Adrenal gland (tissue), 12 donors: ENCODE results near the gene PDE2A. TPM values are rescaled to one million over a fixed set of nuclear protein-coding genes. Genes with fewer than 3 reads are reported as not detected.
A peak's percentile ranks its signal among the peaks of the same experiment; 100 is the strongest.

Experiments used
- DNase-seq, 7 donors: peaks; one replicate each; pipeline ENCODE4 v3.0.0-alpha.2; 2019 to 2020
- H3K27ac ChIP-seq, 5 donors: fragments of 200-600 bp; sonication (generic) in 4 of 5; 1 replicate in 3 of 5; 2 replicates in 2 of 5; pipeline versions ENCODE4 v1.5.1 to v1.8.0; 2016 to 2020; ENCODE audit warnings: mild to moderate bottlenecking in 1 of 5
- H3K27me3 ChIP-seq: fragments of 200-600 bp; 2 replicates; pipeline ENCODE4 v1.8.0; 2021
- H3K36me3 ChIP-seq, 2 donors: fragments of 200-600 bp; replicated peaks in 1 of 2; 1 replicate in 1 of 2; 2 replicates in 1 of 2; pipeline versions ENCODE4 v1.5.1 to v1.8.0; 2018 to 2022
- H3K4me1 ChIP-seq, 2 donors: fragments of 200-600 bp; replicated peaks in 1 of 2; 1 replicate in 1 of 2; 2 replicates in 1 of 2; pipeline versions ENCODE4 v1.5.1 to v1.8.0; 2018 to 2021
- H3K4me3 ChIP-seq, 4 donors: fragments of 200-600 bp; sonication (generic) in 3 of 4; one replicate each; pipeline ENCODE4 v1.5.1; 2016 to 2018
- H3K9me3 ChIP-seq, 3 donors: fragments of 200-600 bp; sonication (generic) in 1 of 3; replicated peaks in 1 of 3; 1 replicate in 2 of 3; 2 replicates in 1 of 3; pipeline versions ENCODE4 v1.5.1 to v1.8.0; 2016 to 2021
- CTCF ChIP-seq, 6 experiments: fragments of 450-650 bp in 4 of 6; fragments of 200-600 bp in 2 of 6; sonication (generic) in 1 of 6; IDR thresholded peaks; 1 replicate in 5 of 6; 2 replicates in 1 of 6; pipeline versions ENCODE4 v1.5.1 to v1.8.0; 2016 to 2021; ENCODE audit warnings: antibody characterized with exemption in 6 of 6, mild to moderate bottlenecking in 2 of 6, moderate library complexity in 1 of 6
- POLR2A ChIP-seq, 2 donors: fragments of 450-650 bp; IDR thresholded peaks; one replicate each; pipeline ENCODE4 v1.6.1; 2017; ENCODE audit warnings: antibody characterized with exemption in 2 of 2, mild to moderate bottlenecking in 2 of 2, moderate library complexity in 1 of 2
- WGBS, 4 donors: extraction: QIAGEN DNeasy Blood & Tissue Kit in 2 of 4; methylation state at CpG; one replicate each; pipeline versions ENCODE4 v1.1.5 to v1.1.7; 2013 to 2017; 5-methylcytosine and 5-hydroxymethylcytosine counted together
- intact Hi-C, 2 donors: fragments of 100-400 bp; cut with DNase I; formaldehyde crosslinking; loops; one replicate each; pipeline versions ENCODE4 v1.14.1 to v1.15.0; 2022 to 2023
- polyA plus RNA-seq, 3 donors: library from polyadenylated mRNA; stranded (reverse); fragments of 200-250 nt in 2 of 3; fragments of 350-450 nt in 1 of 3; fragmentation: Illumina TruSeq in 1 of 3; extraction: RNeasy Lipid Tissue Mini Kit (QIAGEN cat#74804) in 1 of 3; gene quantifications; one replicate each; pipeline ENCODE4 v1.2.3, GENCODE V29; 2013 to 2014
- total RNA-seq, 9 donors: library from RNA; depleted of rRNA in 4 of 9; stranded (reverse); fragments of >200 nt in 4 of 9; fragments of 120-200 nt in 1 of 9; fragmentation: NEBNext Ultra II Directional in 1 of 9; extraction: Animal tissue kit (Norgen Biotek cat#: 25700) in 1 of 9; gene quantifications; one replicate each; pipeline versions ENCODE4 v1.1.0 to v1.2.4, GENCODE V29; 2013 to 2023
- donor health status: healthy with polysubstance abuse.
- donor health status: Bipolar disorder and iron deficiency.
- donor health status: DM: yes; HTN: yes; CAD: no.
- donor health status: DM: no; HTN: no; CAD: no.
- donor health status: DM: no; HTN: no; CAD: no.
- donor health status: DM: yes; HTN: yes; CAD: no.

PDE2A gene
- total and polyA plus RNA-seq, 12 donors: 11.5 to 226 (median 67.6) TPM

GRCh38 chr11:72721689-72722049 lies 47.4 kb upstream of the PDE2A start:
- no peak for TF ChIP-seq CTCF (IDR thresholded peaks at IDR 0.05)
- no peak for TF ChIP-seq POLR2A (IDR thresholded peaks at IDR 0.05)
- H3K36me3 ChIP-seq: peaks cover 0 to 11% of the 10 kb centered on the region in 2 donors
- no peaks in the 10 kb centered on the region for H3K27me3 ChIP-seq
- peak in 3 of 7 donors; percentile 49 to 61 (median 53) for DNase-seq
- intact Hi-C loops: loop anchor here in 1 of 2 donors (10.0 kb wide), 1 partner anchor 93 kb away; the partner anchor contains the start of gene ATG16L2
- peak overlapping the region in 3 of 4 donors; percentile 38 to 67 (median 41) for H3K4me3 ChIP-seq
- H3K27ac ChIP-seq: peak overlapping the region; percentile 34 to 90 (median 77)
- H3K4me1 ChIP-seq: peaks cover 41 to 60% of the 10 kb centered on the region in 2 donors
- 1 to 3% (median 1%) methylated on average over 6 to 13 of the region's 13 CpGs for WGBS, 4 donors
- no peaks in the 10 kb centered on the region for H3K9me3 ChIP-seq

GRCh38 chr11:72721276-72721675 lies 47.1 kb upstream of the PDE2A start:
- Histone ChIP-seq H3K9me3 (no peaks in the 10 kb centered on the region), H3K4me3 (peak overlapping the region in 3 of 4 donors; percentile 41 to 72 (median 67)), H3K27me3 (no peaks in the 10 kb centered on the region), H3K4me1 (peaks cover 41 to 63% of the 10 kb centered on the region in 2 donors), H3K36me3 (peaks cover 0 to 12% of the 10 kb centered on the region in 2 donors), H3K27ac (peak overlapping the region; percentile 34 to 90 (median 77))
- TF ChIP-seq CTCF (IDR thresholded peaks at IDR 0.05) (no peak), POLR2A (IDR thresholded peaks at IDR 0.05) (no peak)
- 2 to 8% (median 5%) methylated on average over 3 of the region's 3 CpGs for WGBS, 4 donors
- intact Hi-C loops: loop anchor here in 1 of 2 donors (10.0 kb wide), 1 partner anchor 94 kb away; the partner anchor contains the start of gene ATG16L2
- DNase-seq: no peak

- intact Hi-C loops: loop anchor here in 1 of 2 donors (10.0 kb wide), 1 partner anchor 94 kb away; the partner anchor contains the start of gene ATG16L2
- Histone ChIP-seq H3K4me1 (peaks cover 41 to 65% of the 10 kb centered on the region in 2 donors), H3K27ac (peak overlapping the region in 4 of 5 donors; percentile 34 to 90 (median 76)), H3K27me3 (no peaks in the 10 kb centered on the region), H3K36me3 (peaks cover 0 to 12% of the 10 kb centered on the region in 2 donors), H3K4me3 (peak overlapping the region in 1 of 4 donors; percentile 67), H3K9me3 (no peaks in the 10 kb centered on the region)
- WGBS, 4 donors: 38 to 57% (median 49%) methylated on average over 2 to 4 of the region's 4 CpGs
- peak in 1 of 7 donors; percentile 39 for DNase-seq
- TF ChIP-seq CTCF (IDR thresholded peaks at IDR 0.05) (no peak), POLR2A (IDR thresholded peaks at IDR 0.05) (no peak)
These were observed 46.6 kb upstream of the PDE2A start for GRCh38 chr11:72720784-72721183.

GRCh38 chr11:72720047-72720446 lies 45.8 kb upstream of the PDE2A start:
- TF ChIP-seq CTCF (IDR thresholded peaks at IDR 0.05) (no peak), POLR2A (IDR thresholded peaks at IDR 0.05) (no peak)
- WGBS, 4 donors: 45 to 52% (median 49%) methylated on average over 2 to 3 of the region's 3 CpGs
- Histone ChIP-seq H3K27ac (peak overlapping the region; percentile 47 to 90 (median 67)), H3K9me3 (no peaks in the 10 kb centered on the region), H3K36me3 (peaks cover 0 to 12% of the 10 kb centered on the region in 2 donors), H3K4me3 (peak overlapping the region in 1 of 4 donors; percentile 67), H3K4me1 (peaks cover 41 to 63% of the 10 kb centered on the region in 2 donors), H3K27me3 (no peaks in the 10 kb centered on the region)
- peak in 1 of 7 donors; percentile 49 for DNase-seq
- intact Hi-C loops: loop anchor here in 1 of 2 donors (10.0 kb wide), 1 partner anchor 95 kb away; the partner anchor contains the start of gene ATG16L2
